Osteoblast (primary cell): ENCODE results near the gene ERI2. TPM values are rescaled to one million over a fixed set of nuclear protein-coding genes. Genes with fewer than 3 reads are reported as not detected.

Experiments
- DNase-seq: peaks from one replicate; pipeline ENCODE4 v3.0.0; 2011; ENCODE audit warnings: low spot score, mixed read lengths; ENCODE audit not compliant: insufficient read length; ENCODE audit errors: missing footprints
- H2AFZ ChIP-seq: 2 replicates; pipeline ENCODE4 v1.6.0; 2011; ENCODE audit warnings: mild to moderate bottlenecking, low read length
- H3K27ac ChIP-seq: 2 replicates; pipeline ENCODE4 v1.5.1; 2011; ENCODE audit warnings: mild to moderate bottlenecking, low read depth, low read length, moderate library complexity
- H3K27me3 ChIP-seq: 2 replicates; pipeline ENCODE4 v1.6.0; 2012; ENCODE audit warnings: mild to moderate bottlenecking, control low read depth, inconsistent platforms, low read length, moderate library complexity; ENCODE audit not compliant: insufficient read depth
- H3K36me3 ChIP-seq: 2 replicates; pipeline ENCODE4 v1.5.1; 2011; ENCODE audit warnings: mild to moderate bottlenecking, low read length, control low read depth, moderate library complexity; ENCODE audit not compliant: insufficient read depth
- H3K4me1 ChIP-seq: 2 replicates; pipeline ENCODE4 v1.5.1; 2011; ENCODE audit warnings: mild to moderate bottlenecking, low read length, control low read depth, moderate library complexity; ENCODE audit not compliant: insufficient read depth
- H3K4me2 ChIP-seq: 2 replicates; pipeline ENCODE4 v1.6.0; 2011; ENCODE audit warnings: mild to moderate bottlenecking, low read length; ENCODE audit not compliant: insufficient read depth
- H3K4me3 ChIP-seq: fragments of 200-600 bp; sonication (generic); 3 replicates; pipeline ENCODE4 v1.5.1; 2012; ENCODE audit warnings: mild to moderate bottlenecking, low read length, inconsistent platforms; ENCODE audit not compliant: insufficient read depth
- H3K79me2 ChIP-seq: 2 replicates; pipeline ENCODE4 v1.6.0; 2012; ENCODE audit warnings: mild to moderate bottlenecking, low read length, control low read depth, inconsistent platforms; ENCODE audit not compliant: insufficient read depth
- H3K9me3 ChIP-seq: 2 replicates; pipeline ENCODE4 v1.5.1; 2011; ENCODE audit warnings: low read depth, low read length, control low read depth
- H4K20me1 ChIP-seq: 2 replicates; pipeline ENCODE4 v1.6.0; 2012; ENCODE audit warnings: mild to moderate bottlenecking, low read length, control low read depth; ENCODE audit not compliant: insufficient read depth
- total RNA-seq: library from RNA; depleted of rRNA; stranded (reverse); fragments of >200 nt; gene quantifications from 2 replicates; pipeline ENCODE4 v1.2.3, GENCODE V29; 2012
- TF ChIP-seq, protein P1 (sequence below): IDR thresholded peaks from 2 replicates; pipeline ENCODE4 v1.5.1; 2011; ENCODE audit warnings: mild to moderate bottlenecking, low read depth, low read length, moderate library complexity; ENCODE audit errors: extremely low read depth

Gene ERI2
- total RNA-seq, 1 donor = 21.0 TPM

DNA sequence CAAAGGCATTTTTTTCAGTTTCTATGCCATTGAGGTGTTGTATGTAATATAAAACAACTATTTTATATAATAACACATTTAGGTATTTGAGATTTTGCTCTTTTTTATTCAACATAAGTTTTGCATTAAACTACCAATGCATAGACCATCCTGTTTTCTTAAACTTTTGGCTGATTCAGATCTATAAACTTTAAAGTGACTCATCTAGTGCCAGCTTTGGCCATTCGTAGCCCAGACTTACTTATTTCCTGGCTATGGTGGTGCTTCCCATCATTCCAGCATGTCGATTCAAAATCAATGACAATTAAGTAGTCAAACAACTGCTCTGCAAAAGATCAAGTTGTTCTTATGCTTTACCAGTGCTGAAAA lies 3.1 kb downstream of the ERI2 start:
- TF ChIP-seq, protein P1, sequence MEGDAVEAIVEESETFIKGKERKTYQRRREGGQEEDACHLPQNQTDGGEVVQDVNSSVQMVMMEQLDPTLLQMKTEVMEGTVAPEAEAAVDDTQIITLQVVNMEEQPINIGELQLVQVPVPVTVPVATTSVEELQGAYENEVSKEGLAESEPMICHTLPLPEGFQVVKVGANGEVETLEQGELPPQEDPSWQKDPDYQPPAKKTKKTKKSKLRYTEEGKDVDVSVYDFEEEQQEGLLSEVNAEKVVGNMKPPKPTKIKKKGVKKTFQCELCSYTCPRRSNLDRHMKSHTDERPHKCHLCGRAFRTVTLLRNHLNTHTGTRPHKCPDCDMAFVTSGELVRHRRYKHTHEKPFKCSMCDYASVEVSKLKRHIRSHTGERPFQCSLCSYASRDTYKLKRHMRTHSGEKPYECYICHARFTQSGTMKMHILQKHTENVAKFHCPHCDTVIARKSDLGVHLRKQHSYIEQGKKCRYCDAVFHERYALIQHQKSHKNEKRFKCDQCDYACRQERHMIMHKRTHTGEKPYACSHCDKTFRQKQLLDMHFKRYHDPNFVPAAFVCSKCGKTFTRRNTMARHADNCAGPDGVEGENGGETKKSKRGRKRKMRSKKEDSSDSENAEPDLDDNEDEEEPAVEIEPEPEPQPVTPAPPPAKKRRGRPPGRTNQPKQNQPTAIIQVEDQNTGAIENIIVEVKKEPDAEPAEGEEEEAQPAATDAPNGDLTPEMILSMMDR = no peak
- peaks cover 8% of the 10 kb centered on the region for H3K79me2 ChIP-seq
- H3K36me3 ChIP-seq = peaks cover 17% of the 10 kb centered on the region
- peak; percentile 83 for DNase-seq
- H3K9me3 ChIP-seq = no peaks in the 10 kb centered on the region
- peaks cover 19% of the 10 kb centered on the region for H3K4me1 ChIP-seq
- H4K20me1 ChIP-seq = no peaks in the 10 kb centered on the region
- H2AFZ ChIP-seq = peak overlapping the region; percentile 62
- H3K4me2 ChIP-seq = peak overlapping the region; percentile 43
- peak overlapping the region; percentile 29 for H3K27ac ChIP-seq
- no peak overlapping the region for H3K4me3 ChIP-seq
- no peaks in the 10 kb centered on the region for H3K27me3 ChIP-seq

DNA sequence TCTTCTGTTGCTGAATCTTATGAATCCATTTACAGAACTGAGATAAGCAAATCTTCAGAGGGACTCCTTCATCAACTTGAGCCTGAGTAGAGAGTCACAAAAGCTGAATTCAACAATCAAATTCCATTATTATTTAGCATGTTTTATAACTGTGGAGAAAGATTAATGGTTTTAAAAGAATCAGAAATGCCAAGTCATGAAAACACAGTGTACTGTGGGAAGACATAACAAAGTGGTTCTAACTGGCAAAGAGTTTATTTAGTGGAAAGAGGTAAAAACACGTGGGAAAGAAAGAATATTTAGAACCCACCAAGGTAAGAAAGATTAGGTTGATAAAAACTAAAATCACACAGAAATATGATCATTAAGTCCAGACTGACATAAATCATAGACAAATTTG lies 5.0 kb downstream of the ERI2 start:
- H3K4me3 ChIP-seq = no peak overlapping the region
- H3K79me2 ChIP-seq = peaks cover 4% of the 10 kb centered on the region
- H3K4me2 ChIP-seq = no peak overlapping the region
- no peak for DNase-seq
- TF ChIP-seq, protein P1 = no peak
- peak overlapping the region; percentile 21 for H2AFZ ChIP-seq
- H3K9me3 ChIP-seq = no peaks in the 10 kb centered on the region
- peaks cover 24% of the 10 kb centered on the region for H3K36me3 ChIP-seq
- no peak overlapping the region for H3K27ac ChIP-seq
- peaks cover 12% of the 10 kb centered on the region for H3K4me1 ChIP-seq
- H3K27me3 ChIP-seq = no peaks in the 10 kb centered on the region
- no peaks in the 10 kb centered on the region for H4K20me1 ChIP-seq

DNA sequence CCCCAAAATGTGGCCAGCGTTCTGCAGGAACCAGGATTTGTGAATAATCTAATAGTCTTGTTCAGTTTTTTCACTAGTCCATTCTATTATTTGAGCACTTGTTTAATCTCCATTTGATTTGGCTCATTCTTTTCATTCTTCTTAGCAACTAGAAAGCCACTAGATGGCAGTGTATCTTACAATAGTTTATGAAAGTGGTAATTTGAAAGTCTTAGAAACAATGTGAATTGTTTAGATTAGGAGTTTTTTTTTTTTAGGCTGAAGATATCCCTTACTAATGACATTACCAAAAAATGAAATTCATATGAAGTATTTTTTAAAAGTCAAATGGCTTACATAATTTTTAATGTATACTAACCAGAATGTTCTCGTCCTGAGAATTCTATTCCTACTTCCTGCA lies 6.7 kb downstream of the ERI2 start:
- DNase-seq = no peak
- Histone ChIP-seq H3K4me1 (peaks cover 12% of the 10 kb centered on the region), H3K27me3 (no peaks in the 10 kb centered on the region)

DNA sequence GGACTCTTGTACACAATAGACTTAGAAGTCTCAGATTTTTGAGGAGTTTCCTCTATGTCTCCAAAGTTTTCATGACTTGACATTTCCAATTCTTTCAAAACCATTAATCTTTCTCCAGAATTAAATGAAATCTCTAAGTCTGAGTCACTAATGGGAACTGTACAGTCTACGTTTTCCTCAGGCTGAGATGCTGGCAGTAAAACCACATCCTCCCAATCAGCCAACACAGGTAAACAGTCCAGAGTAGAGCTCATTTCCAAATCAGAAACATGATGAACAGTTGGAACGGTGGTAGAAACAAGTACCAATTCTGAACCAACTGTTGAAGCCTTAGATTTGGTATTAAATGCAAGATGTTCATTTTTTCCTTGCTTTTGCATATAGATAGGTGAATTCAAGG lies 7.9 kb downstream of the ERI2 start:
- Histone ChIP-seq H2AFZ (no peak overlapping the region), H3K79me2 (no peaks in the 10 kb centered on the region), H3K27ac (no peak overlapping the region), H3K4me3 (no peak overlapping the region), H3K36me3 (peaks cover 24% of the 10 kb centered on the region), H3K9me3 (no peaks in the 10 kb centered on the region), H3K27me3 (no peaks in the 10 kb centered on the region), H3K4me2 (no peak overlapping the region), H4K20me1 (no peaks in the 10 kb centered on the region), H3K4me1 (peaks cover 5% of the 10 kb centered on the region)
- TF ChIP-seq, protein P1 = no peak
- no peak for DNase-seq

More for the DNA sequence above, 6.7 kb downstream of the ERI2 start:
- no peaks in the 10 kb centered on the region for H4K20me1 ChIP-seq
- no peaks in the 10 kb centered on the region for H3K79me2 ChIP-seq
- H3K4me3 ChIP-seq = no peak overlapping the region
- H3K27ac ChIP-seq = no peak overlapping the region
- no peak overlapping the region for H2AFZ ChIP-seq
- no peak overlapping the region for H3K4me2 ChIP-seq
- no peaks in the 10 kb centered on the region for H3K9me3 ChIP-seq
- peaks cover 24% of the 10 kb centered on the region for H3K36me3 ChIP-seq
- TF ChIP-seq, protein P1 = peak; percentile 55
